ENCODE measurements around the gene DOC2A.

GRCh38 chr16:30017277-30017656 lies 6.4 kb upstream of the DOC2A start:
- TF ChIP-seq ZNF274 (IDR thresholded peaks at IDR 0.05; ENCODE audit: low read depth, low read length) (no peak), YY1 (IDR thresholded peaks at IDR 0.05; ENCODE audit: insufficient read depth, insufficient read length) (no peak), SUZ12 (IDR thresholded peaks at IDR 0.05; ENCODE audit: extremely low read depth, insufficient read depth, insufficient read length) (no peak)
